Measurements from ENCODE around the gene PTCD2.

GRCh38 chr5:72408603-72409002 lies 88.4 kb downstream of the PTCD2 start:
- TF ChIP-seq CTCF (IDR thresholded peaks at IDR 0.05) = no peak
- TF ChIP-seq POLR2A (IDR thresholded peaks at IDR 0.05) = no peak

All from esophagus squamous epithelium (tissue), 4 donors.